HG02840 (cell line): ENCODE data around the gene KCTD8.
"Not testable (repeated sequence)": the region's sequence is repeated elsewhere in the genome, so short reads cannot be mapped to it uniquely, and the experiment has no call there.

Experiments
- ATAC-seq: cut with Tn5 transposase; IDR thresholded peaks from one replicate; pipeline ENCODE4 v1.9.1; 2021; ENCODE audit warnings: mild to moderate bottlenecking, moderate library complexity, moderate number of reproducible peaks; ENCODE audit not compliant: unreplicated experiment, low FRiP score

The KCTD8 gene

GRCh38 chr4:44342800-44343199, 105.8 kb downstream of the KCTD8 start:
- ATAC-seq: no peak

DNA sequence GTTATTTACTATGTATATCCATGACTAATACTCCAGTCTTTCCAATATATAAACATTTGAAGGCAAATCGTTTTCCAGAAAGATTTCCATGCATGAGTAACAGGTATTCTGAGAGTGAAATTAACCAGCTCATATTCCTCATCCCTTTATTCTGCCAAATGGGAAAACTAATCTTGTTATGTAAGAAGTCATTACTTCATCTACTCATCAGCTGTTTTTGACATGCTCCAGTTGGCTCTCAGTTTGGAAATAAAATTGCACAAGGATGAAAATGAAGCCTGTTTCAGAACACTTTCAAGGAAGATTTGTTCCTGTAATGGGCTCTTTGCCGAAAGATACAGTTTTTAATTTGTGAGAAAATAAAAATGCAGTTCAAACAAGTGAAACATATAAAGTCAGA, 121.9 kb downstream of the KCTD8 start:
- no peak for ATAC-seq

- ATAC-seq: no peak
Observed at GRCh38 chr4:44320833-44321232, 127.8 kb downstream of the KCTD8 start.

- ATAC-seq: no peak
Observed at GRCh38 chr4:44319129-44319528, 129.5 kb downstream of the KCTD8 start.

DNA sequence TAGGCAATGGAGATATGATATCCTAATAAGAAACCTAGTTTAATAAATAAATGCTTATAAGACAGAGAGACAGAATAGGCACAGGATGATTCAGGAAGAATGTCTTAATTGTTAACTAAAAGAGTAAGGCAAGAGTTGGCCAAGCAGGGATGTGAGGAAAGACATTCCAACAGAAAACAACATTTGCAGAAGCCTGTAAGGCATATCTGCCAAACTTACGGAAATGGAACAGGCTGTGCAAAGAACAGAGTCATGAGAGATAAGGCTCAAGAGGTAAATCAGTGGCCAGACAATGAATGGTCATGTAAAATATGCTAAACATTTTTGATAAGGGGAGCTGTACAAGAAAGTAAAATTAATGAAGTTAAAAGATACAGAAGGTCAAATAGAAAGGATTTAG, 134.9 kb downstream of the KCTD8 start:
- no peak for ATAC-seq

GRCh38 chr4:44287505-44287904, 161.1 kb downstream of the KCTD8 start:
- ATAC-seq: no peak

- no peak for ATAC-seq
Observed at GRCh38 chr4:44279469-44279868, 169.1 kb downstream of the KCTD8 start.

- no peak for ATAC-seq
Observed at GRCh38 chr4:44279066-44279465, 169.5 kb downstream of the KCTD8 start.

- ATAC-seq: no peak
Observed at GRCh38 chr4:44257461-44257860, 191.1 kb downstream of the KCTD8 start.

DNA sequence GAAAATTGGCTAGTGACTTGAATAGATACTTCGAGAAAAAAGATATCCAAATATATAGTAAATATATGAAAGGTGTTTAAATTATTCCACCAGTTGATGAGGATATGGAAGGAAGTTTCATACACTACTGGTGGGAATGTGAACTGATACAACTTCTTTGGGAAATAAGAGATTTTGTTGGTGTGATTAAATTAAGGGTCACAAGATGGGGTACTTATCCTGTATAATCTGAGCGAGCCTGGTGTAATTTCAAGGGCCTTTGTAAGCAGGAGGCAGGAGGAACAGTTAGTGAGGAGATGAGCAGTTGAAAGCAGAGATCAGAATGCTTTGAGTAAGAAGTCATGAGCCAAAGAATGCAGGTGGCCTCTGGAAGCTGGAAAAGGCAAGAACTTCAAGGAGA, 192.2 kb downstream of the KCTD8 start:
- ATAC-seq: no peak

- ATAC-seq: no peak
Observed at GRCh38 chr4:44237643-44238042, 211.0 kb downstream of the KCTD8 start.

DNA sequence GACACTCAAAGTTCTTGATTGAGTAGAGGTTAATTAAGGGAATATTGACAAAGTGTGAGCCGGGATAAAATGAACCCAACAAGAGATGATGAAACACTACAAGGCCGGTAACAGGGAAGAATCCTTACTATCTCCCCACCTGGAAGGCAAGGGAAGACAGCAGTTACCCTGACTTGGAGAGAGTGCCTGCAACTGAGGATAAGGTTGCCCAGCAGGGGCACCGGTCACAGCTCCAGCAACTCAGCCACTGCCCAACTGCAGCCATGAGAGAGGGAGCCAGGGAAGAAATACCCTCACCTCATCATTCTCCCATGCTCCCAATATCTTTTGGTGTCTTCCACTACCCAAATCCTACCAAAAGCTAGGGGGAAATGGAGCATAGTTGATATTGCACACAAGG, 212.7 kb downstream of the KCTD8 start:
- ATAC-seq: no peak

DNA sequence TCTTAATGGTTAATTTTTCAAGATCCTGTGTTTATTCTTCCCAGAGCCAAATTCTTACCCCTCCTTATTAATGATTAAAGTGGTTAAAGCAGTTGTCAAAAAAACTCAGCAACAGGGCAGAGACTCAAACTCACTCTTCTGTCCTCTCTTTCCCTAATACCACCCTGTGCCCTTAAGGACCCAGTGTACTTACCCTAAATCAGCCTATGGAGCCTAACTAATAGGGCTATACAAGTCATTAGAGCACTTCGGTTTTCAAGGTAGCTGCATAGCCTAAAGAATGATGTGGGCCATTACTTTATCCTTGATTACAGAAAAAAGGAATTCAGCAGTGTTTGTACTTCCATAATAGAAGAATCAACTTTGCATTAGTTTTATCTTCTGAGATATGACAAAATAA, 216.3 kb downstream of the KCTD8 start:
- no peak for ATAC-seq

- no peak for ATAC-seq
Observed at GRCh38 chr4:44231006-44231405, 217.6 kb downstream of the KCTD8 start.

- no peak for ATAC-seq
Observed at GRCh38 chr4:44228326-44228725, 220.3 kb downstream of the KCTD8 start.

DNA sequence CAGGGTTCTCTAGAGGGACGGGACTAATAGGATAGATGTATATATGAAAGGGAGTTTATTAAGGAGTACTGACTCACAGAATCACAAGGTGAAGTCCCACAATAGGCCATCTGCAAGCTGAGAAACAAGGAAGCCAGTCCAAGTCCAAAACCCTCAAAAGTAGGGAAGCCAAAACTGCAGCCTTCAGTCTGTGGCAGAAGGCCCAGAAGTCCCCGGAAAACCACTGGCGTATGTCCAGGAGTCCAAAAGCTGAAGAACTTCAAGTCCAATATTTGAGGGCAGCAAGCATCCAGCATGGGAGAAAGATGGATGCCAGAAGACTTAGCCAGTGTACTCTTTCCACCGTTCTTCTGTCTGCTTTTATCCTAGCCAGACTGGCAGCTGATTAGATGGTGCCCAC, 227.2 kb downstream of the KCTD8 start:
- no peak for ATAC-seq

DNA sequence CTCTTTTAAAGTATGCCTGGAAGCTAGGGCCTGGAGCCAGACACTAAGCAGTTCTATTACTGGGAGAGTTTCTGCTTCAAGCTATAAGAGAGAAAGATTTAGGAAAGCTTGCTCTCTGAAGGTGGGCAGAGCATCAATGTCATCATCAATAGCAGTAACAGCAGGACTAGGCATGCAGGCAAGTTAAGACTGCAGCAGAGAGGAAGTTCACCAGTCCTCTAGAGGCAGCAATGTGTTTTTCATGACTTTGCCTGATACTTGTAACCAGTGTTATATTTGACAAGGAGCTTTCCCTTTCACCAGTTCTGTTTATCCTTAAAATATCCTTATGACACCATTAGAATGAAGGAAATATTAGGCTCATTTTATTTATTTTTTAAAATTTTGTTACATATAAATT, 237.9 kb downstream of the KCTD8 start:
- no peak for ATAC-seq

- no peak for ATAC-seq
Observed at GRCh38 chr4:44196796-44197195, 251.8 kb downstream of the KCTD8 start.

DNA sequence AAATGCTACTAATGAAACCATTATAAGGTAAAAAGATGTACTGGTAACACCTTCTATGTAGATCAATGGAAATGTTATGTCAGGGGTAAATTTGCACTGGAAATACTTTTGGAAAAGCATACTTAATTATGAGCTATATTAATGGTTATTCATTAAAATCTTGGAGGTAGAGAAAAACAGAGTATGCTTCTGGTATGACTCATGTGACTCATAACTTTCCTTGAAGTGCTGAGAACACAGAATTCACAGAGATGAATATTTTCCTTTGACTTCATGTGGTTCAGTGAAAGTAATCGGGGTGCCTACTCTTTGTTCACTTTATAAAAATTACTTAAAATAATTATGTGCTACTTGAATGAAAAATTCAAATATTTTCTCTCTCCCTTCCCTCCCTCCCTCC, 254.2 kb downstream of the KCTD8 start:
- ATAC-seq: no peak

GRCh38 chr4:44186850-44187246, 261.8 kb downstream of the KCTD8 start:
- ATAC-seq: no peak

DNA sequence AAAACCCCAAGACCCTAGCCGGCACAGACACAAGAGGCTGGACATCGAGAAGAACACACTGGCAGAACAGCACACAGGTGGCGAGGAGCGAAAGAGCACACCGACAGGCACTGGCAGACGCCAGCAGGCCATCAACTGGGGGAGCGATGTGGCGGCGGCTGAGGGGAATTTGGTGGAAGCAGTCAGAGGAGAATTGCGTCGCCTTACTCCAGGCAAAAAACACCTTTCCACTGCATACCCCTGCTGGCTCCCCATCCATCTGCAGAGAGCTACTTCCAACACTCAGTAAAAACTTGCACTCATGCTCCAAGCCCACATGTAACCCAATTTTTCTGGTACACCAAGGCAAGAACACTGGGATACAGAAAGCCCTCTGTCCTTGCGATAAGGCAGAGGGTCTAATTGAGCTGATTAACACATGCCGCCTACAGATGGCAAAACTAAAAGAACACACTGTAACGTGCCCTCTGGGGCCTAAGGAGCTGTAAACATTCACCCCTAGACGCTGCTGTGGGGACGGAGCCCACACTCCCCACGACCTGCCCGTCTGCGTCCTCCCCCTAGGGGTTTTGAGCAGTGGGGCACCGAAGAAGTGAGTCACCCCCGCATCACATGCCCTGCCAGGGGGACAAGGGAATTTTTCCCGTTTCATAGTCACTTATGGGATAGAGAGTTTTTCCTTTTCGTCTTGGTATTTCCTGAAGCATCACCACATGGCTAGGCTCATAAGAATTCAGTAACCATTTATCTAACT, 262.3 kb downstream of the KCTD8 start:
- ATAC-seq: no peak

DNA sequence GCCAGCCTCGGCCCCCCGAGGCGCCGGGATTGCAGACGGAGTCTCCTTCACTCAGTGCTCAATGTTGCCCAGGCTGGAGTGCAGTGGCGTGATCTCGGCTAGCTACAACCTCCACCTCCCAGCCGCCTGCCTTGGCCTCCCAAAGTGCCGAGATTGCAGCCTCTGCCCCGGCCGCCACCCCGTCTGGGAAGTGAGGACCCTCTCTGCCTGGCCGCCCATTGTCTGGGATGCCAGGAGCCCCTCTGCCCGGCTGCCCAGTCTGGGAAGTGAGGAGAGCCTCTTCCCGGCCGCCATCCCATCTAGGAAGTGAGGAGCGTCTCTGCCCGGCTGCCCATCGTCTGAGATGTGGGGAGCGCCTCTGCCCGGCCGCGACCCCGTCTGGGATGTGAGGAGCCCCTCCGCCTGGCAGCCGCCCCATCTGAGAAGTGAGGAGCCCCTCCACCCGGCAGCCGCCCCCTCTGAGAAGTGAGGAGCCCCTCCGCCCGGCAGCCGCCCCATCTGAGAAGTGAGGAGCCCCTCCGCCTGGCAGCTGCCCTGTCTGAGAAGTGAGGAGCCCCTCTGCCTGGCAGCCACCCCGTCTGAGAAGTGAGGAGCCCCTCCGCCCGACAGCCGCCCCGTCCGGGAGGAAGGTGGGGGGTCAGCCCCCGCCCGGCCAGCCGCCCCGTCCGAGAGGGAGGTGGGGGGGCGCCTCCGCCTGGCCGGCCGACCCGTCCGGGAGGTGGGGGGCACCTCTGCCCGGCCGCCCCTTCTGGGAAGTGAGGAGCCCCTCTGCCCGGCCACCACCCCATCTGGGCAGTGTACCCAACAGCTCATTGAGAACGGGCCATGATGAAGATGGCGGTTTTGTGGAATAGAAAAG, 266.9 kb downstream of the KCTD8 start:
- ATAC-seq: not testable (repeated sequence)
